ENCODE results near the gene MGMT.

- TF ChIP-seq POLR2A (IDR thresholded peaks at IDR 0.05; ENCODE audit: low read depth, low read length) (no peak), USF2 (IDR thresholded peaks at IDR 0.05; ENCODE audit: low read depth, low read length) (no peak), CTCF (conservative IDR thresholded peaks at IDR 0.05; ENCODE audit: low read depth, low read length) (no peak), NFE2L2 (IDR thresholded peaks at IDR 0.05; ENCODE audit: low read depth, low read length) (no peak), RFX5 (IDR thresholded peaks at IDR 0.05; ENCODE audit: low read depth, low read length) (no peak)
These were observed 86.9 kb downstream of the MGMT start for GRCh38 chr10:129553928-129554327.

Measured in IMR-90 (cell line).